Measurements from ENCODE around the gene EPX.

DNA sequence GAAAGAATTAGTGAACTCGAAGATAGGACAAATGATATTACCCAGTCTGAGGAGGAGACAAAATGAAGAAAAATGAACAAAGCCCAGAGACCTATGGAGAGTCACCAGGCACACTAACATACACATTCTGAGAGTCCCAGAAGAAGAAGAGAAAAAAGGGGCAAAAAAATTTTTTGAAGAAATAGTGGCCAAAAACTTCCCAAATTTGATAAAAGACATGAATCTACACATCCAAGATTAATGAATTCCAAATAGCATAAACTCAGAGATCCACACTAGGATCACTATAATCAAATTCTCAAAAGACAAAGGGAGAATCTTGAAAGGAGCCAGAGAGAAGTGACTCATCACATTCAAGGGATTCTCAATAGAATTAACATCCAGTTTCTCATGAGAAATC lies 47.7 kb upstream of the EPX start:
- TF ChIP-seq, protein P1, sequence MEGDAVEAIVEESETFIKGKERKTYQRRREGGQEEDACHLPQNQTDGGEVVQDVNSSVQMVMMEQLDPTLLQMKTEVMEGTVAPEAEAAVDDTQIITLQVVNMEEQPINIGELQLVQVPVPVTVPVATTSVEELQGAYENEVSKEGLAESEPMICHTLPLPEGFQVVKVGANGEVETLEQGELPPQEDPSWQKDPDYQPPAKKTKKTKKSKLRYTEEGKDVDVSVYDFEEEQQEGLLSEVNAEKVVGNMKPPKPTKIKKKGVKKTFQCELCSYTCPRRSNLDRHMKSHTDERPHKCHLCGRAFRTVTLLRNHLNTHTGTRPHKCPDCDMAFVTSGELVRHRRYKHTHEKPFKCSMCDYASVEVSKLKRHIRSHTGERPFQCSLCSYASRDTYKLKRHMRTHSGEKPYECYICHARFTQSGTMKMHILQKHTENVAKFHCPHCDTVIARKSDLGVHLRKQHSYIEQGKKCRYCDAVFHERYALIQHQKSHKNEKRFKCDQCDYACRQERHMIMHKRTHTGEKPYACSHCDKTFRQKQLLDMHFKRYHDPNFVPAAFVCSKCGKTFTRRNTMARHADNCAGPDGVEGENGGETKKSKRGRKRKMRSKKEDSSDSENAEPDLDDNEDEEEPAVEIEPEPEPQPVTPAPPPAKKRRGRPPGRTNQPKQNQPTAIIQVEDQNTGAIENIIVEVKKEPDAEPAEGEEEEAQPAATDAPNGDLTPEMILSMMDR (IDR thresholded peaks at IDR 0.05; ENCODE audit: poor library complexity, severe bottlenecking), result no peak
- TF ChIP-seq EP300 (conservative IDR thresholded peaks at IDR 0.05; ENCODE audit: poor library complexity, severe bottlenecking), result no peak
- no peak for TF ChIP-seq RAD21 (conservative IDR thresholded peaks at IDR 0.05)
- no peak for TF ChIP-seq POLR2AphosphoS5 (IDR thresholded peaks at IDR 0.05)
- TF ChIP-seq MXI1 (conservative IDR thresholded peaks at IDR 0.05; ENCODE audit: poor library complexity, severe bottlenecking), result no peak
- TF ChIP-seq EZH2 (IDR thresholded peaks at IDR 0.05; ENCODE audit: borderline replicate concordance, insufficient read depth, low read length, poor library complexity, severe bottlenecking), result no peak
- no peak for TF ChIP-seq TAF1 (IDR thresholded peaks at IDR 0.05; ENCODE audit: low read depth)
- TF ChIP-seq SMC3 (conservative IDR thresholded peaks at IDR 0.05; ENCODE audit: poor library complexity), result no peak

All from neural cell (in vitro differentiated cells).